ENCODE results near the gene C22orf39. TPM values are rescaled to one million over a fixed set of nuclear protein-coding genes. Genes with fewer than 3 reads are reported as not detected.
A peak's percentile ranks its signal among the peaks of the same experiment; 100 is the strongest.

The C22orf39 gene
- polyA plus RNA-seq, 1 of the 3 experiments (the other 2 are of a cell fraction) = 17.7 TPM

DNA sequence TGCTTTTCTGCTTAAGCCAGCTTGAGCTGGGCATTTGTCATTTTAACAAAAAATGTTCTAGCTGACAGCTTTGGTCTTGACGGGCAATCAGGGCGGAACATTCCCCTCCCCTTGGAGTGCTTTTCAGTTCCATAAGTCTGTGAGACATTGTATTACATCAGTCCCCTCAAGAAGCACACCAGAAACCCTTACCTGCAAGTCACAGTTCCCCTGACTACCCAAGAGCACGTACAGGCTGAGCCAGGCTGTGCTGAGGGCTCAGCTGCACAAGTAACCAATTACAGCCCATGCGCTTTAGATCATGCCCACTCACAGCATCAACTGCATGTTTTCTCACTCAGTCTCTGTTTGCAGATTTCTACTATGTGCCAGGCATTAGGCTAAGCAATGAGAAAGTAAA, 35.0 kb downstream of the C22orf39 start:
- Histone ChIP-seq H3K9me3 (no peaks in the 10 kb centered on the region), H3K4me1 (ENCODE audit: control insufficient read depth in 1 of 2, insufficient read depth in 2 of 2, low read depth in 1 of 2, low read length in 1 of 2) (peaks cover 0 to 25% of the 10 kb centered on the region in 2 experiments; a peak in 2 of 4 replicates), H3K27me3 (ENCODE audit: insufficient read depth) (no peaks in the 10 kb centered on the region), H3F3A (replicated peaks; ENCODE audit: insufficient read depth) (no peaks in the 10 kb centered on the region), H3K4me3 (ENCODE audit: low read depth in 2 of 2, low read length in 1 of 2) (no peak overlapping the region), H3K9me2 (no peaks in the 10 kb centered on the region), H3K4me2 (no peak overlapping the region), H3K79me2 (ENCODE audit: insufficient read depth) (peaks cover 69% of the 10 kb centered on the region), H3K36me3 (replicated peaks in 1 of 2; ENCODE audit: control insufficient read depth in 1 of 2, insufficient read depth in 2 of 2, low read length in 1 of 2) (peaks cover 18 to 20% of the 10 kb centered on the region in 2 experiments), H3K9ac (no peak overlapping the region), H4K20me1 (ENCODE audit: insufficient read depth) (peaks cover 14% of the 10 kb centered on the region; the same call in 1 of the 2 replicates), H2AFZ (ENCODE audit: low read depth) (no peak overlapping the region), H3K27ac (ENCODE audit: low read depth in 2 of 2, low read length in 1 of 2) (no peak overlapping the region)
- ChIA-PET CTCF (no interaction called here), POLR2A (no interaction called here)
- no peak for DNase-seq
- no peak for TF ChIP-seq GATA2 (CRISPR knock-in tag; IDR thresholded peaks at IDR 0.05)
- TF ChIP-seq, protein P1, sequence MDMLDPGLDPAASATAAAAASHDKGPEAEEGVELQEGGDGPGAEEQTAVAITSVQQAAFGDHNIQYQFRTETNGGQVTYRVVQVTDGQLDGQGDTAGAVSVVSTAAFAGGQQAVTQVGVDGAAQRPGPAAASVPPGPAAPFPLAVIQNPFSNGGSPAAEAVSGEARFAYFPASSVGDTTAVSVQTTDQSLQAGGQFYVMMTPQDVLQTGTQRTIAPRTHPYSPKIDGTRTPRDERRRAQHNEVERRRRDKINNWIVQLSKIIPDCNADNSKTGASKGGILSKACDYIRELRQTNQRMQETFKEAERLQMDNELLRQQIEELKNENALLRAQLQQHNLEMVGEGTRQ (IDR thresholded peaks at IDR 0.05; ENCODE audit: borderline replicate concordance, low read depth, low read length) = no peak
- no peak for TF ChIP-seq POLR2AphosphoS5 (IDR thresholded peaks at IDR 0.05; ENCODE audit: low read depth, low read length)
- TF ChIP-seq SIN3A (IDR thresholded peaks at IDR 0.05; ENCODE audit: borderline replicate concordance, low read depth, low read length) = no peak
- 98% methylated on average over 4 of the region's 4 CpGs for WGBS (ENCODE audit: low lambda C conversion rate)

DNA sequence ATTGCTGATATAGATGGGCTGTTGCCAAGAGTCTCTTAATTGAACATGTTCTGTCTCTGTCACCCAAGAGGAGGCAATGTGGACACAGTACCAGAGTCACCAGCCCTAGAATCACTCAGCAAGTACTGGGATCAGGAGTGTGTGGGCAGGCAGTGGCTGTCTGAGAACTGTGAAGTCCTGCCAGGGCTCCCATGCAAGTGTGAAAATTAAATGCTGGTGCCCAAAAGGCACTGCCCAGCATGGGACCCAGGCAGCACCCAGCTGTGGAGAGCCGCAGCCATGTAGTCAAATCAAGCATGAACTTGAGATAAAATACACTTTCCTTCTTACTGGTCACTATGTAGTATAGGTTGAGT, 35.8 kb downstream of the C22orf39 start:
- POLR2A ChIA-PET = no interaction called here
- H3K9me3 ChIP-seq = no peaks in the 10 kb centered on the region
- H4K20me1 ChIP-seq (ENCODE audit: insufficient read depth) = peaks cover 14% of the 10 kb centered on the region; the same call in 1 of the 2 replicates
- H3K9ac ChIP-seq = no peak overlapping the region
- H2AFZ ChIP-seq (ENCODE audit: low read depth) = no peak overlapping the region
- peaks cover 61% of the 10 kb centered on the region for H3K79me2 ChIP-seq (ENCODE audit: insufficient read depth)
- TF ChIP-seq, protein P2, sequence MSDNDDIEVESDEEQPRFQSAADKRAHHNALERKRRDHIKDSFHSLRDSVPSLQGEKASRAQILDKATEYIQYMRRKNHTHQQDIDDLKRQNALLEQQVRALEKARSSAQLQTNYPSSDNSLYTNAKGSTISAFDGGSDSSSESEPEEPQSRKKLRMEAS (IDR thresholded peaks at IDR 0.05; ENCODE audit: low read depth) = no peak
- TF ChIP-seq CHD2 (IDR thresholded peaks at IDR 0.05; ENCODE audit: low read length, partially characterized antibody) (no peak), RXRA (IDR thresholded peaks at IDR 0.05; ENCODE audit: borderline replicate concordance, low read depth) (no peak), GATA2 (CRISPR knock-in tag; IDR thresholded peaks at IDR 0.05) (no peak), FOSL2 (IDR thresholded peaks at IDR 0.05; ENCODE audit: borderline replicate concordance, low read depth) (no peak), SIN3A (IDR thresholded peaks at IDR 0.05; ENCODE audit: borderline replicate concordance, low read depth, low read length) (no peak), YY1 (IDR thresholded peaks at IDR 0.05; ENCODE audit: low read depth) (no peak), RFX5 (IDR thresholded peaks at IDR 0.05; ENCODE audit: low read length) (no peak), TAF1 (IDR thresholded peaks at IDR 0.05; ENCODE audit: borderline replicate concordance, low read depth, low read length) (no peak), SMC3 (IDR thresholded peaks at IDR 0.05; ENCODE audit: low read depth, low read length) (no peak), NFIC (IDR thresholded peaks at IDR 0.05; ENCODE audit: borderline replicate concordance) (no peak), ELF1 (IDR thresholded peaks at IDR 0.05) (no peak), JUND (IDR thresholded peaks at IDR 0.05) (no peak), MXI1 (IDR thresholded peaks at IDR 0.05; ENCODE audit: low read depth, low read length) (no peak)
- TF ChIP-seq, protein P3, sequence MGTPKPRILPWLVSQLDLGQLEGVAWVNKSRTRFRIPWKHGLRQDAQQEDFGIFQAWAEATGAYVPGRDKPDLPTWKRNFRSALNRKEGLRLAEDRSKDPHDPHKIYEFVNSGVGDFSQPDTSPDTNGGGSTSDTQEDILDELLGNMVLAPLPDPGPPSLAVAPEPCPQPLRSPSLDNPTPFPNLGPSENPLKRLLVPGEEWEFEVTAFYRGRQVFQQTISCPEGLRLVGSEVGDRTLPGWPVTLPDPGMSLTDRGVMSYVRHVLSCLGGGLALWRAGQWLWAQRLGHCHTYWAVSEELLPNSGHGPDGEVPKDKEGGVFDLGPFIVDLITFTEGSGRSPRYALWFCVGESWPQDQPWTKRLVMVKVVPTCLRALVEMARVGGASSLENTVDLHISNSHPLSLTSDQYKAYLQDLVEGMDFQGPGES (IDR thresholded peaks at IDR 0.05; ENCODE audit: low read depth, low read length) = no peak
- TF ChIP-seq, protein P4, sequence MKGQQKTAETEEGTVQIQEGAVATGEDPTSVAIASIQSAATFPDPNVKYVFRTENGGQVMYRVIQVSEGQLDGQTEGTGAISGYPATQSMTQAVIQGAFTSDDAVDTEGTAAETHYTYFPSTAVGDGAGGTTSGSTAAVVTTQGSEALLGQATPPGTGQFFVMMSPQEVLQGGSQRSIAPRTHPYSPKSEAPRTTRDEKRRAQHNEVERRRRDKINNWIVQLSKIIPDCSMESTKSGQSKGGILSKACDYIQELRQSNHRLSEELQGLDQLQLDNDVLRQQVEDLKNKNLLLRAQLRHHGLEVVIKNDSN (IDR thresholded peaks at IDR 0.05; ENCODE audit: borderline replicate concordance, low read depth) = no peak
- TF ChIP-seq, protein P1 (IDR thresholded peaks at IDR 0.05; ENCODE audit: borderline replicate concordance, low read depth, low read length) = no peak
- TF ChIP-seq, protein P5, sequence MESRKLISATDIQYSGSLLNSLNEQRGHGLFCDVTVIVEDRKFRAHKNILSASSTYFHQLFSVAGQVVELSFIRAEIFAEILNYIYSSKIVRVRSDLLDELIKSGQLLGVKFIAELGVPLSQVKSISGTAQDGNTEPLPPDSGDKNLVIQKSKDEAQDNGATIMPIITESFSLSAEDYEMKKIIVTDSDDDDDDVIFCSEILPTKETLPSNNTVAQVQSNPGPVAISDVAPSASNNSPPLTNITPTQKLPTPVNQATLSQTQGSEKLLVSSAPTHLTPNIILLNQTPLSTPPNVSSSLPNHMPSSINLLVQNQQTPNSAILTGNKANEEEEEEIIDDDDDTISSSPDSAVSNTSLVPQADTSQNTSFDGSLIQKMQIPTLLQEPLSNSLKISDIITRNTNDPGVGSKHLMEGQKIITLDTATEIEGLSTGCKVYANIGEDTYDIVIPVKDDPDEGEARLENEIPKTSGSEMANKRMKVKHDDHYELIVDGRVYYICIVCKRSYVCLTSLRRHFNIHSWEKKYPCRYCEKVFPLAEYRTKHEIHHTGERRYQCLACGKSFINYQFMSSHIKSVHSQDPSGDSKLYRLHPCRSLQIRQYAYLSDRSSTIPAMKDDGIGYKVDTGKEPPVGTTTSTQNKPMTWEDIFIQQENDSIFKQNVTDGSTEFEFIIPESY (IDR thresholded peaks at IDR 0.05; ENCODE audit: borderline replicate concordance, low read depth) = no peak
- no peaks in the 10 kb centered on the region for H3K27me3 ChIP-seq (ENCODE audit: insufficient read depth)
- CTCF ChIA-PET = no interaction called here
- no peaks in the 10 kb centered on the region for H3F3A ChIP-seq (replicated peaks; ENCODE audit: insufficient read depth)
- peaks cover 25 to 26% of the 10 kb centered on the region in 2 experiments for H3K36me3 ChIP-seq (replicated peaks in 1 of 2; ENCODE audit: control insufficient read depth in 1 of 2, insufficient read depth in 2 of 2, low read length in 1 of 2)
- no peak overlapping the region for H3K4me2 ChIP-seq
- no peak overlapping the region for H3K4me3 ChIP-seq (ENCODE audit: low read depth in 2 of 2, low read length in 1 of 2)
- no peaks in the 10 kb centered on the region for H3K9me2 ChIP-seq
- no peak for DNase-seq
- peak overlapping the region in 1 of 2 experiments; percentile 19; a peak in 1 of 4 replicates for H3K27ac ChIP-seq (ENCODE audit: low read depth in 2 of 2, low read length in 1 of 2)
- WGBS (ENCODE audit: low lambda C conversion rate) = 89% methylated on average over 1 of the region's 1 CpG
- H3K4me1 ChIP-seq (ENCODE audit: control insufficient read depth in 1 of 2, insufficient read depth in 2 of 2, low read depth in 1 of 2, low read length in 1 of 2) = peaks cover 0 to 32% of the 10 kb centered on the region in 2 experiments; a peak in 2 of 4 replicates

Data from SK-N-SH (cell line).